ENCODE data around the gene PLA2G5.

DNA sequence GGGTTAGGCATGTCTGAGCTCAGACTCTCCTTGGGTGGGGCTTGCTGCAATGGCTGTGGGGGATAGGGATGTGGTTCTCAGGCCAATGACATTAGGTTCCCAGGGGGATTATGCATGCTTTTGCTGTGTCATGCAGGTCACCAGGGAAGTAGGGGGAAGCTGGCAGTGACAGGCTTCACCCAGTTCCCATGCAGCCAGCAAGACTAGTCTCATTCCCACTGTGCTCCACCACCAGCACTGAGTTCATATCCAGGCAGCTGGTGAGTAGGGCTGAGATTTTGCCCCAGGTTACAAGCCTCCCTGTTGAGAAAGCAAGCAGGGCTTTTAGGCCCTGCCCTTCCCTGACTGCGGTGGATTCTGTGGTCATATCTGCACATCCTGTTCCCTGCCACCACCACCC, 32.1 kb upstream of the PLA2G5 start:
- TF ChIP-seq, protein P1, sequence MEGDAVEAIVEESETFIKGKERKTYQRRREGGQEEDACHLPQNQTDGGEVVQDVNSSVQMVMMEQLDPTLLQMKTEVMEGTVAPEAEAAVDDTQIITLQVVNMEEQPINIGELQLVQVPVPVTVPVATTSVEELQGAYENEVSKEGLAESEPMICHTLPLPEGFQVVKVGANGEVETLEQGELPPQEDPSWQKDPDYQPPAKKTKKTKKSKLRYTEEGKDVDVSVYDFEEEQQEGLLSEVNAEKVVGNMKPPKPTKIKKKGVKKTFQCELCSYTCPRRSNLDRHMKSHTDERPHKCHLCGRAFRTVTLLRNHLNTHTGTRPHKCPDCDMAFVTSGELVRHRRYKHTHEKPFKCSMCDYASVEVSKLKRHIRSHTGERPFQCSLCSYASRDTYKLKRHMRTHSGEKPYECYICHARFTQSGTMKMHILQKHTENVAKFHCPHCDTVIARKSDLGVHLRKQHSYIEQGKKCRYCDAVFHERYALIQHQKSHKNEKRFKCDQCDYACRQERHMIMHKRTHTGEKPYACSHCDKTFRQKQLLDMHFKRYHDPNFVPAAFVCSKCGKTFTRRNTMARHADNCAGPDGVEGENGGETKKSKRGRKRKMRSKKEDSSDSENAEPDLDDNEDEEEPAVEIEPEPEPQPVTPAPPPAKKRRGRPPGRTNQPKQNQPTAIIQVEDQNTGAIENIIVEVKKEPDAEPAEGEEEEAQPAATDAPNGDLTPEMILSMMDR (IDR thresholded peaks at IDR 0.05) = no peak
- no peak for TF ChIP-seq POLR2A (IDR thresholded peaks at IDR 0.05)

All from thyroid gland (tissue), 4 donors.